Spinal cord (tissue), 10 donors: ENCODE measurements around the gene NEURL1. TPM values are rescaled to one million over a fixed set of nuclear protein-coding genes. Genes with fewer than 3 reads are reported as not detected.
"Not testable (repeated sequence)": the region's sequence is repeated elsewhere in the genome, so short reads cannot be mapped to it uniquely, and the experiment has no call there.

Experiments
- DNase-seq, 6 donors: peaks; one replicate each; pipeline versions ENCODE4 v3.0.0 to v3.0.0-alpha.2; 2013 to 2015; ENCODE audit warnings: low spot score in 6 of 6, low read depth in 4 of 6
- H3K27ac ChIP-seq: one replicate; pipeline ENCODE4 v1.5.1; 2013; ENCODE audit warnings: low read depth, low read length, control low read depth
- H3K27me3 ChIP-seq: one replicate; pipeline ENCODE4 v1.6.1; 2013; ENCODE audit warnings: low read length; ENCODE audit not compliant: control insufficient read depth, insufficient read depth
- H3K36me3 ChIP-seq: one replicate; pipeline ENCODE4 v1.6.1; 2013; ENCODE audit warnings: low read length; ENCODE audit not compliant: control insufficient read depth, insufficient read depth
- H3K4me1 ChIP-seq: one replicate; pipeline ENCODE4 v1.6.1; 2013; ENCODE audit warnings: low read length; ENCODE audit not compliant: control insufficient read depth, insufficient read depth
- H3K4me3 ChIP-seq: one replicate; pipeline ENCODE4 v1.5.1; 2013; ENCODE audit warnings: low read depth, low read length, control low read depth
- H3K9me3 ChIP-seq: one replicate; pipeline ENCODE4 v1.6.1; 2013; ENCODE audit warnings: low read length; ENCODE audit not compliant: control insufficient read depth, insufficient read depth
- WGBS: methylation state at CpG from one replicate; pipeline ENCODE4 v1.1.5; 2013; ENCODE audit warnings: missing lambda C conversion rate; ENCODE audit not compliant: insufficient coverage; 5-methylcytosine and 5-hydroxymethylcytosine counted together
- polyA plus RNA-seq, 2 donors: library from polyadenylated mRNA; unstranded; fragments of 120-200 nt; gene quantifications; one replicate each; pipeline ENCODE4 v1.2.1, GENCODE V29; 2013; ENCODE audit not compliant: insufficient read length in 2 of 2
- total RNA-seq, 2 donors: library from RNA; depleted of rRNA in 1 of 2; stranded (reverse); fragments of 120-200 nt in 1 of 2; fragments of >200 nt in 1 of 2; gene quantifications; one replicate each; pipeline versions ENCODE4 v1.2.3 to v1.2.4, GENCODE V29; 2013 to 2014
- donor health status: healthy.

Gene NEURL1
- total and polyA plus RNA-seq, 4 donors: 7.3 to 34.8 (median 18.2) TPM

DNA sequence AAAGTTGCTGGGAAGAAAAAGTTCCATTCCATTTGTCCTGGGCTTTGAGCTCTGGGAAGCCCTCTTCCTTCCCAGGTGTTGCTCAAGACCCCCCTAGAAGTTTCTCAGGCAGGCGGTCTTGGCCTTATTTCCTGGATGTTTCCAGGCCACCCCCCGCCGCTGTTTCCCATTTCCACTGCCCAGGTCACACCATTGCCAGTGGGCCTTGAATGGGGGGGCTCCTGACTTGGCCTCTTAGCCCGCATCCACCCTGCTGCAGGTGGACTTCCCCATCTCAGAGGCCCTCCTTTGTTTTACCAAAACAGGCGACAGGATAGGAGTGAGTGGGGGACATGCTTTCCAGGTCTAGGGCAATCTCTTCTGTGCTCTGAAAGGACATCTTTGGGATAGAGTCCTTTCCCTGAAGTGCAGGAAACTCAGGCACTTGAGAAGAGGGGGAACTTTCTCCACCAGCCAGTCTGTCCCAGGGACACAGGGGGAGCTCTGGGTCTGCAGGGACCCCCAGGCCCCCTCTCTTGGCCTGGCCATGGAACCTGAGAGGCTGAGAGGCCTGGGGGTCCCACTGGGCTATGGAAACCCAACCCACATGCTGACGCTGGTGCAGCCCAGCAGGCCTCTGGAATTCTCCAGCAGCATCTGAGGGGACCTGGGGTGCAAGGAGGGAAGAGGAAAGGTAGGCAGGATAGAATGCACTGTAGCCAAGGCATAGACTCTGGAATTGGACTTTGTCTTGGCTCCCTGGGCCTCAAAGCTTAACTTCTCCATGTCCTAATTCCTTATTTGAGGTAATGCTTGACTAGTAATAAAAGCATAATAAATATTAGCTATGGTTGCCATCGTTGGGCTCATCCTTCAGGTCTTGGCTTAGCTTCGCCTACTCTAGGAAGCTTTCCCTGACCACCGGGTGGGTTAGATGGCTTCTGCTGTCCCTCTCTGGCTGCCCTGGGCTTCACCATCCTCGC lies 17.6 kb downstream of the NEURL1 start:
- no peak for DNase-seq
- H3K27me3 ChIP-seq: no peaks in the 10 kb centered on the region
- no peak overlapping the region for H3K27ac ChIP-seq
- no peaks in the 10 kb centered on the region for H3K36me3 ChIP-seq
- no peaks in the 10 kb centered on the region for H3K9me3 ChIP-seq
- H3K4me1 ChIP-seq: no peaks in the 10 kb centered on the region
- H3K4me3 ChIP-seq: no peak overlapping the region
- 86% methylated on average over 5 of the region's 10 CpGs for WGBS

DNA sequence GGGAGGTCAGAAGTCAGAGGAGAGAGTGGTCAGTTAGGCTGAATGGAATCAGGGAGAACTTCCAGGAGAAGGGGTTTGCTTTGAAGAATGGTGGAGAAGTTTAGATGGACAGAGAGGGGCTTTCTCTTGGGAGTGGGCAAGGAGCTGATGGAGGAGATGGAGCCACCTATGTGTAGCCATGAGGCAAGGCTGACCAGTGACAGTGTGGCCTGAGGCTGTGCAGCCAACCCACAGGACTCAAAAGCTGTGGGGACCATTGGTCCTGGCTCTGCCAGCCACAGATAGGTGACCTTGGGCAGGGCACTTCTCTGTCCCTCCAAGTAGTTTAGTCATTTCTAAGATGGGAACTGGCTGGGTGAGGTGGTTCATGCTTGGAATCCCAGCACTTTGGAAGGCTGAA lies 18.7 kb downstream of the NEURL1 start:
- H3K36me3 ChIP-seq: no peaks in the 10 kb centered on the region
- DNase-seq: no peak
- no peak overlapping the region for H3K27ac ChIP-seq

GRCh38 chr10:103512591-103513379 lies 19.3 kb downstream of the NEURL1 start:
- Histone ChIP-seq H3K36me3 (no peaks in the 10 kb centered on the region), H3K9me3 (no peaks in the 10 kb centered on the region), H3K27ac (no peak overlapping the region), H3K4me1 (no peaks in the 10 kb centered on the region), H3K4me3 (no peak overlapping the region), H3K27me3 (no peaks in the 10 kb centered on the region)
- no peak for DNase-seq
- WGBS: 70% methylated on average over 8 of the region's 13 CpGs

More for the DNA sequence above, 18.7 kb downstream of the NEURL1 start:
- Histone ChIP-seq H3K4me3 (no peak overlapping the region), H3K9me3 (no peaks in the 10 kb centered on the region), H3K27me3 (no peaks in the 10 kb centered on the region), H3K4me1 (no peaks in the 10 kb centered on the region)

DNA sequence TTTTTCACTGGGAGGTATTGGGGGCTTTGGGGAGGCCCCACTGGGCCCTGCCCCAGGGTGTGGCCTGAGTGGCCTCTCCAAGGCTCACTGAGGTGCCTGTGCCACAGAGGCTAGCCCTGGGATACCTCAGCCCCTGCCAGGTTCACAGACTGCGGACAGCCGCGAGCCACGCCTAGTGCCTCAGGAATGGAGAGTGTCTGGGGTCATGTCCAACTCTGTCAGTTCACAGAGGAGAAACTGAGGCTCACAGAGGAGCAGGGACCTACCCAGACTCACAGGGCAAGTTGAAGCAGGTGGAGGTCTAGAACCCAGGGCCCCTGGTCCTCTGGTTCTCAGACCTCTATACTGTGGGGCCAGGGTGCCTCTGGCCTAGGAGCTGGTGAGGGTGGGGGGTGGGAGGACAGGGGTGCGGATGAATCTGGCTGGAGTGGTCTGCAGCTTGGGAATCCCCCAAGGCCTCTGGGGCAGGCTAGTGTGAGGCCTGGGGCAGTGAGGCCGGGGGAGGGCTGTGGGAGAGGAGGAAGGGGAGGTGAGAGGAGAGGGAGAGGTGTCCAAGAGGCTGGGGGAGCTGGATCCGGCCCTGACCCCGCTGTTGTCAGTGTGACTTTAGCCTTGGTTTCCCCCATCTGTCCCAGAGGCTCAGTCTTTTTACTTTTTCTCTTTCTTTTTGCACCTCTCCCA lies 20.0 kb downstream of the NEURL1 start:
- Histone ChIP-seq H3K4me3 (no peak overlapping the region), H3K9me3 (no peaks in the 10 kb centered on the region), H3K4me1 (no peaks in the 10 kb centered on the region), H3K27ac (no peak overlapping the region), H3K36me3 (no peaks in the 10 kb centered on the region), H3K27me3 (no peaks in the 10 kb centered on the region)
- DNase-seq: no peak
- 75% methylated on average over 3 of the region's 8 CpGs for WGBS

- no peak for DNase-seq
- Histone ChIP-seq H3K4me1 (no peaks in the 10 kb centered on the region), H3K9me3 (no peaks in the 10 kb centered on the region), H3K27ac (no peak overlapping the region), H3K4me3 (no peak overlapping the region), H3K36me3 (no peaks in the 10 kb centered on the region), H3K27me3 (no peaks in the 10 kb centered on the region)
- WGBS: 92% methylated on average over 4 of the region's 5 CpGs
These were observed 20.7 kb downstream of the NEURL1 start for GRCh38 chr10:103514244-103514643.

- Histone ChIP-seq H3K4me3 (no peak overlapping the region), H3K27ac (no peak overlapping the region), H3K36me3 (no peaks in the 10 kb centered on the region), H3K27me3 (no peaks in the 10 kb centered on the region), H3K4me1 (no peaks in the 10 kb centered on the region), H3K9me3 (no peaks in the 10 kb centered on the region)
- WGBS: 100% methylated on average over 4 of the region's 5 CpGs
- no peak for DNase-seq
These were observed 24.0 kb downstream of the NEURL1 start for GRCh38 chr10:103517234-103518085.

DNA sequence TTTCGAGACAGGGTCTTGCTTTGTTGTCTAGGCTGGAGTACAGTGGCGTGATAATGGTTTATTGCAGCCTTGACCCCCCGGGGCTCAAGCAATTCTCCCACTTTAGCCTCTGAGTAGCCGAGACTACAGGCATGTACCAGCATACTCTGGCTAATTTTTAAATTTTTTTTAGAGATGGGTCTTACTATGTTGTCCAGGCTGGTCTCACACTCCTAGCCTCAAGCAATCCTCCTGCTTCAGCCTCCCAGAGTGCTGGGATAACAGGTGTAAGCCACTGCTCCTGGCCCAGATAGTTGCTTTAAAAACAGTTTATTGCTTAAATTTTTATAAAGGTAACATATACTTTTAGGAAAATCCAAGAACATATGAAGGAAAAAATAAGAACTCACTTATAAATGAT lies 26.3 kb downstream of the NEURL1 start:
- no peak overlapping the region for H3K4me3 ChIP-seq
- no peaks in the 10 kb centered on the region for H3K4me1 ChIP-seq
- no peaks in the 10 kb centered on the region for H3K36me3 ChIP-seq
- no peaks in the 10 kb centered on the region for H3K9me3 ChIP-seq
- 63% methylated on average over 3 of the region's 4 CpGs for WGBS
- no peak for DNase-seq
- H3K27ac ChIP-seq: no peak overlapping the region
- no peaks in the 10 kb centered on the region for H3K27me3 ChIP-seq

DNA sequence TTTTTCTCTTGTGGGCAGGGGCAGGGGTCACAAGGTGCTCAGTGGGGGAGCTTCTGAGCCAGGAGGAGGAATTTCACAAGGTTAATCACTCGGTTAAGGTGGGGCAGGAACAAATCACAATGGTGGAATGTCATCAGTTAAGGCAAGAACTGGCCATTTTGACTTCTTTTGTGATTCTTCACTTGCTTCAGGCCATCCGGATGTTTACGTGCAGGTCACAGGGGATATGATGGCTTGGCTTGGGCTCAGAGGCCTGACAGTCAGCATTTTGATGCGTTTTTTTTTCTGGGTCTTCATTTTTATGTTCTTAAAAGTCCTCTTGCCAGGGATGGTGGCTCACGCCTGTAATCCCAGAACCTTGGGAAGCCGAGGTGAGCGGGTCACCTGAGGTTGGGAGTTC lies 28.5 kb downstream of the NEURL1 start:
- not testable (repeated sequence) for H3K9me3 ChIP-seq, DNase-seq, H3K36me3 ChIP-seq, H3K27ac ChIP-seq, H3K27me3 ChIP-seq, H3K4me3 ChIP-seq, H3K4me1 ChIP-seq
- WGBS: 84% methylated on average over 5 of the region's 7 CpGs

DNA sequence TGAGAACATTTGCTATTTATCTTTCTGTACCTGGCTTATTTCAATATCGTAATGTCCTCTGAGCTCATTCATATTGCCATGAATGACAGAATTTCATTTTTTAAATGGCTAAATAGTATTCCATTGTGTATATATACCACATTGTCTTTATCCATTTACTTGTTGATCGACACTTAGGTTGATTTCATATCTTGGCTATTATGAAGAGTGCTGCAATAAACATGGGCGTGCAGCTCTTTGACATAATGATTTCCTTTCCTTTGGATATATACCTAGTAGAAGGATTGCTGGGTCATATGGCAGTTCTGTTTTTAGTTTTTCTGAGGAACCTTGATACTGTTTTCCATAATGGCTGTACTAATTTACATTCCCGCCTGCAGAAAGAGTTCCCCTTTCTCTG lies 30.2 kb downstream of the NEURL1 start:
- no peaks in the 10 kb centered on the region for H3K4me1 ChIP-seq
- H3K36me3 ChIP-seq: no peaks in the 10 kb centered on the region
- DNase-seq: no peak
- no peaks in the 10 kb centered on the region for H3K9me3 ChIP-seq
- WGBS: 100% methylated on average over 1 of the region's 4 CpGs
- H3K4me3 ChIP-seq: no peak overlapping the region
- no peak overlapping the region for H3K27ac ChIP-seq
- no peaks in the 10 kb centered on the region for H3K27me3 ChIP-seq
